Omental fat pad (tissue), 4 donors: ENCODE results near the gene RAI1. TPM values are rescaled to one million over a fixed set of nuclear protein-coding genes. Genes with fewer than 3 reads are reported as not detected.

ENCODE experiments used
- ATAC-seq: fragments of 150-250 bp; one replicate; pipeline ENCODE4 v1.9.1; 2016; ENCODE audit warnings: mild to moderate bottlenecking, moderate library complexity; ENCODE audit not compliant: low FRiP score
- DNase-seq: peaks from one replicate; pipeline ENCODE4 v3.0.0-alpha.2; 2019; ENCODE audit warnings: low spot score
- CTCF ChIP-seq, 3 donors: fragments of 450-650 bp; IDR thresholded peaks; one replicate each; pipeline ENCODE4 v1.5.1; 2016 to 2017; ENCODE audit warnings: antibody characterized with exemption in 3 of 3, mild to moderate bottlenecking in 3 of 3, moderate library complexity in 2 of 3
- total RNA-seq, 4 donors: library from RNA; depleted of rRNA; stranded (reverse); fragments of >200 nt; gene quantifications; one replicate each; pipeline ENCODE4 v1.1.0, GENCODE V29; 2016

Gene RAI1
- total RNA-seq, 4 donors from 2014 or later = 6.7 to 30.6 (median 8.5) TPM

- no peak for ATAC-seq
- no peak for TF ChIP-seq CTCF (IDR thresholded peaks at IDR 0.05)
These were observed 85.0 kb downstream of the RAI1 start for GRCh38 chr17:17766077-17766743.

GRCh38 chr17:17766744-17767120 is 85.5 kb downstream of the RAI1 start:
- no peak for TF ChIP-seq CTCF (IDR thresholded peaks at IDR 0.05)
- DNase-seq = no peak
- no peak for ATAC-seq

More at GRCh38 chr17:17766077-17766743, 85.0 kb downstream of the RAI1 start:
- no peak for DNase-seq

GRCh38 chr17:17767154-17767869 is 86.1 kb downstream of the RAI1 start:
- DNase-seq (no peak), ATAC-seq (no peak)
- TF ChIP-seq CTCF (IDR thresholded peaks at IDR 0.05) = no peak

- ATAC-seq = no peak
- TF ChIP-seq CTCF (IDR thresholded peaks at IDR 0.05) = no peak
- no peak for DNase-seq
These were observed 86.7 kb downstream of the RAI1 start for GRCh38 chr17:17767887-17768418.

- no peak for ATAC-seq
- TF ChIP-seq CTCF (IDR thresholded peaks at IDR 0.05) = no peak
These were observed 87.3 kb downstream of the RAI1 start for GRCh38 chr17:17768424-17769088.

GRCh38 chr17:17769869-17770631 is 88.8 kb downstream of the RAI1 start:
- no peak for TF ChIP-seq CTCF (IDR thresholded peaks at IDR 0.05)
- DNase-seq (no peak), ATAC-seq (no peak)

More at GRCh38 chr17:17768424-17769088, 87.3 kb downstream of the RAI1 start:
- DNase-seq = no peak
